Measurements from ENCODE around the gene CSF3R. TPM values are rescaled to one million over a fixed set of nuclear protein-coding genes. Genes with fewer than 3 reads are reported as not detected.

The CSF3R gene
- total RNA-seq, 2 donors from 2014 or later = 0.64 to 0.78 TPM

- ATAC-seq (no peak), DNase-seq (ENCODE audit: low spot score) (no peak)
- Mint-ChIP-seq H3K4me3 (no peak overlapping the region), H3K36me3 (peaks cover 11% of the 10 kb centered on the region), H3K9me3 (no peaks in the 10 kb centered on the region), H3K27ac (peak overlapping the region in 1 of 2 donors; percentile 86), H3K4me1 (ENCODE audit: low read depth in 2 of 2) (peaks cover 26 to 33% of the 10 kb centered on the region in 2 donors), H3K27me3 (no peaks in the 10 kb centered on the region)
Observed at GRCh38 chr1:36453051-36453450, 29.7 kb downstream of the CSF3R start.

GRCh38 chr1:36450919-36451305 lies 31.8 kb downstream of the CSF3R start:
- Mint-ChIP-seq H3K36me3 (peaks cover 11% of the 10 kb centered on the region), H3K4me1 (ENCODE audit: low read depth in 2 of 2) (peaks cover 18 to 20% of the 10 kb centered on the region in 2 donors), H3K27ac (peak overlapping the region; percentile 56 to 86), H3K9me3 (no peaks in the 10 kb centered on the region), H3K4me3 (peak overlapping the region; percentile 72), H3K27me3 (no peaks in the 10 kb centered on the region)
- DNase-seq (ENCODE audit: low spot score) (no peak), ATAC-seq (no peak)

- peaks cover 9% of the 10 kb centered on the region for H3K36me3 Mint-ChIP-seq
- H3K27me3 Mint-ChIP-seq = no peaks in the 10 kb centered on the region
- peaks cover 18 to 20% of the 10 kb centered on the region in 2 donors for H3K4me1 Mint-ChIP-seq (ENCODE audit: low read depth in 2 of 2)
- DNase-seq (ENCODE audit: low spot score) = peak; percentile 94
- no peaks in the 10 kb centered on the region for H3K9me3 Mint-ChIP-seq
- H3K27ac Mint-ChIP-seq = peak within 1 kb of the TSS; percentile 56 to 86
- H3K4me3 Mint-ChIP-seq = peak within 1 kb of the TSS; percentile 72
- ATAC-seq = peak; percentile 99
Observed at GRCh38 chr1:36450270-36450918, 32.3 kb downstream of the CSF3R start, which contains the start of gene OSCP1. Gene OSCP1, minus strand, starts transcription at chr1:36450451. Its CDS starts 82 bp downstream, at chr1:36450369.

GRCh38 chr1:36448530-36449056 lies 34.1 kb downstream of the CSF3R start:
- no peaks in the 10 kb centered on the region for H3K9me3 Mint-ChIP-seq
- H3K4me1 Mint-ChIP-seq (ENCODE audit: low read depth in 2 of 2) = peaks cover 18 to 20% of the 10 kb centered on the region in 2 donors
- ATAC-seq = no peak
- DNase-seq (ENCODE audit: low spot score) = no peak
- no peaks in the 10 kb centered on the region for H3K36me3 Mint-ChIP-seq
- H3K4me3 Mint-ChIP-seq = peak overlapping the region; percentile 1
- H3K27me3 Mint-ChIP-seq = no peaks in the 10 kb centered on the region
- H3K27ac Mint-ChIP-seq = no peak overlapping the region

GRCh38 chr1:36447450-36447849 lies 35.3 kb downstream of the CSF3R start:
- peaks cover 15 to 17% of the 10 kb centered on the region in 2 donors for H3K4me1 Mint-ChIP-seq (ENCODE audit: low read depth in 2 of 2)
- no peak for DNase-seq (ENCODE audit: low spot score)
- H3K27ac Mint-ChIP-seq = no peak overlapping the region
- H3K9me3 Mint-ChIP-seq = no peaks in the 10 kb centered on the region
- no peaks in the 10 kb centered on the region for H3K27me3 Mint-ChIP-seq
- no peak for ATAC-seq
- H3K36me3 Mint-ChIP-seq = no peaks in the 10 kb centered on the region
- no peak overlapping the region for H3K4me3 Mint-ChIP-seq

- H3K4me3 Mint-ChIP-seq = no peak overlapping the region
- ATAC-seq = no peak
- H3K27me3 Mint-ChIP-seq = no peaks in the 10 kb centered on the region
- peaks cover 13% of the 10 kb centered on the region in 2 donors for H3K4me1 Mint-ChIP-seq (ENCODE audit: low read depth in 2 of 2)
- DNase-seq (ENCODE audit: low spot score) = no peak
- no peaks in the 10 kb centered on the region for H3K9me3 Mint-ChIP-seq
- H3K27ac Mint-ChIP-seq = no peak overlapping the region
- no peaks in the 10 kb centered on the region for H3K36me3 Mint-ChIP-seq
Observed at GRCh38 chr1:36446746-36447145, 36.0 kb downstream of the CSF3R start.

DNA sequence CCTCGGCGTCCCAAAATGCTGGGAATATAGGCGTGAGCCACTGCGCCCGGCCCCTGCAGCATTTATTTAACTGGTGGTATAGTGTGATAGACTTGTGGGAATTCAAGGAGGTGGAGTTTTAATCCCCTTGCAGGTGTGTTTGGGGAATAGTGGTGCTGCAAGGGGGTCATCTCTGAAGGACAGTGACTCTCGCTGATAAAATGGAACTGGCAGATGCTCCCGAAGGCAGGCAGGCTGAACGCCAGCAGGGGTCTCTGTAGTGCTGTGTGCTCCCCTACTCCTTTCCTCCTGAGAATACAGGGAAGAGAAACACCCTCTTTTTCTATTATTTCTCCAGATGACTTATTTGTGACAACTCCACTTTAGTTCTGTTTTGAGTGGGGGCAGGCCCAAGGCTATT lies 36.4 kb downstream of the CSF3R start:
- H3K36me3 Mint-ChIP-seq = no peaks in the 10 kb centered on the region
- no peaks in the 10 kb centered on the region for H3K27me3 Mint-ChIP-seq
- ATAC-seq = no peak
- no peak overlapping the region for H3K27ac Mint-ChIP-seq
- no peak overlapping the region for H3K4me3 Mint-ChIP-seq
- no peak for DNase-seq (ENCODE audit: low spot score)
- no peaks in the 10 kb centered on the region for H3K9me3 Mint-ChIP-seq
- H3K4me1 Mint-ChIP-seq (ENCODE audit: low read depth in 2 of 2) = peaks cover 8 to 9% of the 10 kb centered on the region in 2 donors

DNA sequence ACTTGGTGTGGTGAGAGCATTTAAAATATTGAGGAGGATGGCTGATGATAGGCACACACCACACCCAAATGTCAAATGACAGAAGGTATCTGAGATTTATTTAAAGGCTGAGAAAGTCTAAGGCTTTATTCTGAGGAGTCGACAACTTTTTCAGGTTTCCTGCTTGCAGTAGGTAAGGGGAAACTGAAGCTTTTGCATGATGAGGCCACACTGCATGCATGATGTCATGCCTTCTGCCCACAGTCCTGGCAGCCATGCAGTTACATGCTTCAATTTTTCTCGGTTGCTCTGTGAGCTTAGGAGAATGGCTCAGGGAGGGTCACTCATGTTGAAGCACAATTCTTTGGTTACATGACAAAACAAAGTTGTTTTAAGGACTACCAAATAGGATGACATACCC lies 39.4 kb downstream of the CSF3R start:
- no peak for DNase-seq (ENCODE audit: low spot score)
- Mint-ChIP-seq H3K27ac (no peak overlapping the region), H3K4me1 (ENCODE audit: low read depth in 2 of 2) (no peaks in the 10 kb centered on the region), H3K36me3 (no peaks in the 10 kb centered on the region), H3K27me3 (no peaks in the 10 kb centered on the region), H3K9me3 (no peaks in the 10 kb centered on the region), H3K4me3 (no peak overlapping the region)
- no peak for ATAC-seq

GRCh38 chr1:36442337-36442736 lies 40.4 kb downstream of the CSF3R start:
- no peaks in the 10 kb centered on the region for H3K27me3 Mint-ChIP-seq
- ATAC-seq (no peak), DNase-seq (ENCODE audit: low spot score) (no peak)
- no peak overlapping the region for H3K4me3 Mint-ChIP-seq
- no peaks in the 10 kb centered on the region for H3K9me3 Mint-ChIP-seq
- H3K36me3 Mint-ChIP-seq = no peaks in the 10 kb centered on the region
- no peak overlapping the region for H3K27ac Mint-ChIP-seq
- no peaks in the 10 kb centered on the region for H3K4me1 Mint-ChIP-seq (ENCODE audit: low read depth in 2 of 2)

- DNase-seq (ENCODE audit: low spot score) (no peak), ATAC-seq (no peak)
- H3K4me3 Mint-ChIP-seq = no peak overlapping the region
- no peaks in the 10 kb centered on the region for H3K27me3 Mint-ChIP-seq
- H3K27ac Mint-ChIP-seq = no peak overlapping the region
- H3K4me1 Mint-ChIP-seq (ENCODE audit: low read depth in 2 of 2) = no peaks in the 10 kb centered on the region
- H3K36me3 Mint-ChIP-seq = no peaks in the 10 kb centered on the region
- H3K9me3 Mint-ChIP-seq = no peaks in the 10 kb centered on the region
Observed at GRCh38 chr1:36440646-36441045, 42.1 kb downstream of the CSF3R start.

DNA sequence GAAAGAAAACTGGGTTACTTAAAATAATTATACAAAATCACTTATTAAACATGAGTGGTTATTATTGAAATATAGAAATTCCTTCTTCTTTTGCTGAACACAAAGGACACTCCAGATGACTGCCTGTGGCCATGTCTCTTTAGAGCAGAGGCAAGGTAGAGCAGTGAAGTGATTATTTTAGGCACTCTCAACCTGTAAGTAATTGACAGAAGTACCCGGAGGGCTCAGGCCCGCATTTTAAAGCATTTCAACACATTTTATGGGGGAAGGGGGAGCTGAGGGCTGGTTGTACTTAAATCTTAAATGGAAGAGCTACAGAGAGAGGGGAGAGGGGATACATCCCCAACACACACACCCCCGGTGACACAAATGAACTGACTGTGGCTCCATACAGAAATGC lies 42.7 kb downstream of the CSF3R start:
- Mint-ChIP-seq H3K27me3 (no peaks in the 10 kb centered on the region), H3K9me3 (no peaks in the 10 kb centered on the region), H3K4me1 (ENCODE audit: low read depth in 2 of 2) (no peaks in the 10 kb centered on the region), H3K27ac (no peak overlapping the region), H3K4me3 (no peak overlapping the region), H3K36me3 (no peaks in the 10 kb centered on the region)
- DNase-seq (ENCODE audit: low spot score) (no peak), ATAC-seq (no peak)

- H3K27ac Mint-ChIP-seq = no peak overlapping the region
- H3K36me3 Mint-ChIP-seq = no peaks in the 10 kb centered on the region
- no peaks in the 10 kb centered on the region for H3K4me1 Mint-ChIP-seq (ENCODE audit: low read depth in 2 of 2)
- DNase-seq (ENCODE audit: low spot score) (no peak), ATAC-seq (no peak)
- H3K4me3 Mint-ChIP-seq = no peak overlapping the region
- H3K9me3 Mint-ChIP-seq = no peaks in the 10 kb centered on the region
- H3K27me3 Mint-ChIP-seq = no peaks in the 10 kb centered on the region
Observed at GRCh38 chr1:36438715-36439114, 44.0 kb downstream of the CSF3R start.

- Mint-ChIP-seq H3K36me3 (no peaks in the 10 kb centered on the region), H3K27ac (no peak overlapping the region), H3K27me3 (no peaks in the 10 kb centered on the region)
Observed at GRCh38 chr1:36436821-36437220, 45.9 kb downstream of the CSF3R start.

GRCh38 chr1:36433102-36433501 lies 49.6 kb downstream of the CSF3R start:
- ATAC-seq (no peak), DNase-seq (ENCODE audit: low spot score) (no peak)
- no peaks in the 10 kb centered on the region for H3K27me3 Mint-ChIP-seq
- no peaks in the 10 kb centered on the region for H3K4me1 Mint-ChIP-seq (ENCODE audit: low read depth in 2 of 2)
- no peak overlapping the region for H3K4me3 Mint-ChIP-seq
- no peak overlapping the region for H3K27ac Mint-ChIP-seq
- H3K9me3 Mint-ChIP-seq = no peaks in the 10 kb centered on the region
- H3K36me3 Mint-ChIP-seq = no peaks in the 10 kb centered on the region

More at GRCh38 chr1:36436821-36437220, 45.9 kb downstream of the CSF3R start:
- no peak overlapping the region for H3K4me3 Mint-ChIP-seq
- H3K4me1 Mint-ChIP-seq (ENCODE audit: low read depth in 2 of 2) = no peaks in the 10 kb centered on the region
- H3K9me3 Mint-ChIP-seq = no peaks in the 10 kb centered on the region
- no peak for DNase-seq (ENCODE audit: low spot score)
- ATAC-seq = no peak

DNA sequence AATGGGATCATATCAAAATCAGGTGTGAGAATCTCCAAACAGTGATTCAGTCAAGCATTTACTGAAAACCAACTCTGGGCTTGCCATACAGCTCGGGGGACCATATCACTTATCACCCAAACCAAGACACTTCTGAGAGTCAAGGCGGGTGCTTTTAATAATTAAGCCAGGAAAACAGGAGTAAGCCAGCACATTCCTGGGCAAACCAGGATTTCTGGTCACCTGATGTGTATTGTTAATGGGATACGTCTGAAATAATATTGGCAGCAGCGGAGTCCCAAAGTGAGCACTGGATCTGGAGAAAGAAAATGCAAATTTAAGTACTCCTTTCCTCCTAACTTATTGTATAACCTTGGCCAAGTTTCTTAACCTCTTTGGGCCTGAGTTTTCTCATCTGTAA lies 50.1 kb downstream of the CSF3R start:
- no peak overlapping the region for H3K27ac Mint-ChIP-seq
- H3K9me3 Mint-ChIP-seq = no peaks in the 10 kb centered on the region
- DNase-seq (ENCODE audit: low spot score) (no peak), ATAC-seq (no peak)
- H3K4me1 Mint-ChIP-seq (ENCODE audit: low read depth in 2 of 2) = no peaks in the 10 kb centered on the region
- H3K27me3 Mint-ChIP-seq = no peaks in the 10 kb centered on the region
- no peaks in the 10 kb centered on the region for H3K36me3 Mint-ChIP-seq
- no peak overlapping the region for H3K4me3 Mint-ChIP-seq
